ENCODE measurements around the gene MROH7. TPM values are rescaled to one million over a fixed set of nuclear protein-coding genes. Genes with fewer than 3 reads are reported as not detected.
A peak's percentile ranks its signal among the peaks of the same experiment; 100 is the strongest.

MROH7 gene
- total and polyA plus RNA-seq, 9 of the 15 experiments (the other 6 are each of a cell fraction or from before 2014, with no cell fraction given), result not detected

DNA sequence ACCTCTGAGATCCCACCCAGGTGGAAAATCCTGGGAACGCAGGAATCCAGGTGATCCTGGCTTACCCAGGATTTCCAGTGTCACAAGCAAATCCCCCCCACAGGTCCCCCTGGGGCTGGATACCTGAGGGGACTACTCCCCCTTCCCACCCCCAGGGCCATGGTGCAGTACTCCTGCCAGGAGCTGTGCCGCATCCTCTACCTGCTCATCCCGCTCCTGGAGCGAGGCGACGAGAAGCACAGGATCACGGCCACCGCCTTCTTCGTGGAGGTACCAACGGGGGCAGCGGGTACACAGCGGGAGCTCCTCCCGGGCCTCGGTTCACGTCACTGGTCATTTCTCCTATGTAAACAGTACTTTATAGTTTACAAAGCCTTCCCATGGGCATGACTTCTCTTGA lies 53.6 kb downstream of the MROH7 start (continued):
- TF ChIP-seq CREBBP (IDR thresholded peaks at IDR 0.05; ENCODE audit: low read depth, low read length) (no peak), ZNF274 (IDR thresholded peaks at IDR 0.05; ENCODE audit: borderline replicate concordance, low read depth, low read length) (no peak)

- intact Hi-C loops (cut with micrococcal nuclease), result no loop called here
- Histone ChIP-seq H3K4me1 (replicated peaks in 1 of 2; ENCODE audit: control insufficient read depth in 2 of 2, insufficient read depth in 2 of 2, low read length in 2 of 2) (no peaks in the 10 kb centered on the region; a peak in 1 of 5 replicates), H2AFZ (ENCODE audit: low read depth, low read length) (no peak overlapping the region), H3K79me2 (ENCODE audit: control insufficient read depth, insufficient read depth, low read length) (no peaks in the 10 kb centered on the region), H3K36me3 (ENCODE audit: control insufficient read depth, insufficient read depth, low read length) (no peaks in the 10 kb centered on the region), H3K4me3 (no peak overlapping the region), H3K4me2 (ENCODE audit: insufficient read depth, low read length) (no peak overlapping the region), H4K20me1 (replicated peaks; ENCODE audit: control insufficient read depth, insufficient read depth, low read length) (no peaks in the 10 kb centered on the region; the same call in 1 of the 2 replicates), H3K27ac (ENCODE audit: extremely low read depth, low read depth, low read length) (no peak overlapping the region), H3K27me3 (ENCODE audit: control insufficient read depth in 2 of 2, insufficient read depth in 2 of 2, low read length in 2 of 2) (peaks cover 40 to 78% of the 10 kb centered on the region in 2 experiments), H3K9me1 (ENCODE audit: control insufficient read depth, insufficient read depth, low read length) (no peaks in the 10 kb centered on the region), H3K9me3 (replicated peaks; ENCODE audit: control insufficient read depth, insufficient read depth, low read depth, low read length) (no peaks in the 10 kb centered on the region), H3K9ac (ENCODE audit: insufficient read depth in 1 of 2, low read depth in 2 of 2, low read length in 2 of 2) (no peak overlapping the region)
- peak; percentile 45 for TF ChIP-seq DACH1 (IDR thresholded peaks at IDR 0.05; ENCODE audit: partially characterized antibody)
- no peak for TF ChIP-seq SNRNP70 (optimal IDR thresholded peaks at IDR 0.05; ENCODE audit: low read depth, low read length)
- TF ChIP-seq ZFP36 (IDR thresholded peaks at IDR 0.05; ENCODE audit: low read depth, low read length, partially characterized antibody), result peak; percentile 92
- no peak for TF ChIP-seq LCOR (CRISPR knock-in tag; IDR thresholded peaks at IDR 0.05)
- no peak for TF ChIP-seq NBN (IDR thresholded peaks at IDR 0.05; ENCODE audit: low read depth)
- TF ChIP-seq, protein P1, sequence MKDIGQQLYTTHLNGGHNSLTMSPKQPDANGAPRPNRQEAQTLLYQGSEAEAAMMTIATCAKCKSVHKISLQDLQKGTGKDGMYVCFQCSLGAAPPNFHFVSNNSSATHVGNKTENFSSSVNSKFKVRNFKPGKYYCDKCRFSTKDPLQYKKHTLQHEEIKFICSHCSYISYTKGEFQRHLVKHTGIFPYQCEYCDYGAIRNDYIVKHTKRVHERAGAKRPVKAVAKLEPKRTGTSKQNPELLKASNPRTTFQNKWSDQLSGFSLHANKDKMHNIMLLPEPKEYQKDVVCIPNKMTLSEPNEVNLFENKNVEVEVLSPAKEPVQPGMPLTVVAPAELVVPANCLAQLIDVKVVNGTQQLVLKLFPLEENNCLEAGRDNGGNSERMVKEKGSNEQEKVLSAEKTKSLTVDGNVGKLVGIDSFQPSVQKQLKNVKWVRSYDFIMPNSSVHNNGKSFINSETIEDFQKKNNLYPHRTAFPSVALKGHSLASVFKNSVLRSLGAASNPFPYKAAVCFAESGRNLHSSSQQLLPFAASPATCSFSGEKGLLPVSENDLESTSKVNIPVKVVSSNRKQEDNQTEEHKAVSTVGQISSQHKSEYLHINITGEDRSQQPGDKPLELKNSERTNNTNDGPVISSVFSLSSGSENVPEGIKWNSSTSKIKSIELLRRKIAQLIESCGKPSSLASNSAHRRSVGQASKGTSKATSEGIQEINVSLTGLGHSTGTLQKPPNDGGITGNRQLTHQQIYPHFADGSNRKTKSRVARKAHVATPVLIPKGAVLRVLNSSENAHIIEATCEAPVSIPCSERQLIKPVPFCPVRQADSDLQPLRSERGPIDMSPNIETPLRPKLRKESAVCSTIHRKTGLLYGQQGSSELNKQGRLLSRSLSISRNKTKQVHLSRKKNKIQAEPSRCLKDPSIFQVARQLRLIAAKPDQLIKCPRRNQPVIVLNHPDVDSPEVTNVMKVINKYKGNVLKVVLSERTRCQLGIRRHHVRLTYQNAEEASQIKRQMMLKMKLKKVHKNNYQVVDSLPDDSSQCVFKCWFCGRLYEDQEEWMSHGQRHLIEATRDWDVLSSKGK (CRISPR knock-in tag; IDR thresholded peaks at IDR 0.05), result no peak
- no peak for TF ChIP-seq RAD21 (CRISPR knock-in tag; conservative IDR thresholded peaks at IDR 0.05 in 1 of 2, IDR thresholded peaks at IDR 0.05 in 1 of 2)
- TF ChIP-seq RBM25 (IDR thresholded peaks at IDR 0.05; ENCODE audit: low read depth, low read length, severe bottlenecking), result no peak
- BruUV-seq (replicated peaks), result no TSS peak
- ChIA-PET CTCF (ENCODE audit: low intra/inter-chr PET ratio) (no interaction called here), POLR2A (no interaction called here)
- in situ Hi-C loops (cut with MboI), result no loop called here
- ATAC-seq (no peak), FAIRE-seq (no peak), DNase-seq (ENCODE audit: extremely low read depth in 1 of 4, low spot score in 3 of 4) (no peak)
- WGBS (ENCODE audit: insufficient coverage, low coverage, missing lambda C conversion rate), result 0% methylated on average over 1 of the region's 1 CpG
These were observed 54.2 kb downstream of the MROH7 start for GRCh38 chr1:54695764-54696163.
